Sciatic nerve (tissue), 2 donors: ENCODE results near the gene KCNA2. TPM values are rescaled to one million over a fixed set of nuclear protein-coding genes. Genes with fewer than 3 reads are reported as not detected.

Source experiments
- ATAC-seq: fragments of 200-7000 bp; cut with Tn5 transposase; one replicate; pipeline ENCODE4 v1.9.1; 2020; ENCODE audit warnings: mild to moderate bottlenecking, moderate library complexity
- DNase-seq: peaks from one replicate; pipeline ENCODE4 v3.0.0-alpha.2; 2020; ENCODE audit warnings: low spot score
- intact Hi-C: fragments of 100-400 bp; cut with DNase I; formaldehyde crosslinking; loops from one replicate; pipeline ENCODE4 v1.14.2; 2022
- total RNA-seq: library from RNA; stranded (reverse); fragmentation: NEBNext Ultra II Directional; extraction: Animal tissue kit (Norgen Biotek cat#: 25700); gene quantifications from one replicate; pipeline ENCODE4 v1.2.1, GENCODE V29; 2021
- donor health status: DM: no; HTN: no; CAD: no.
- donor health status: DM: no; HTN: no; CAD: no.

KCNA2 gene
- total RNA-seq, 1 donor from 2014 or later = 43.8 TPM

GRCh38 chr1:110607536-110608230 lies 1.5 kb upstream of the KCNA2 start:
- intact Hi-C loops = no loop called here
- DNase-seq (no peak), ATAC-seq (no peak)

- intact Hi-C loops = no loop called here
- no peak for DNase-seq
- ATAC-seq = peak; percentile 6
These were observed 738 bp upstream of the KCNA2 start for GRCh38 chr1:110606657-110607535.

GRCh38 chr1:110605446-110605845 lies 712 bp downstream of the KCNA2 start:
- intact Hi-C loops = no loop called here

GRCh38 chr1:110604586-110605148 lies 1.5 kb downstream of the KCNA2 start:
- no peak for DNase-seq
- intact Hi-C loops = no loop called here

More at GRCh38 chr1:110605446-110605845, 712 bp downstream of the KCNA2 start:
- no peak for DNase-seq
- no peak for ATAC-seq

GRCh38 chr1:110603058-110603457 lies 3.1 kb downstream of the KCNA2 start:
- intact Hi-C loops = no loop called here
- no peak for DNase-seq
- no peak for ATAC-seq

More at GRCh38 chr1:110604586-110605148, 1.5 kb downstream of the KCNA2 start:
- no peak for ATAC-seq

- DNase-seq (no peak), ATAC-seq (peak; percentile 76)
- intact Hi-C loops = no loop called here
These were observed 3.7 kb downstream of the KCNA2 start for GRCh38 chr1:110602466-110602865.

- ATAC-seq (no peak), DNase-seq (no peak)
- intact Hi-C loops = no loop called here
These were observed 4.8 kb downstream of the KCNA2 start for GRCh38 chr1:110601332-110601731.

DNA sequence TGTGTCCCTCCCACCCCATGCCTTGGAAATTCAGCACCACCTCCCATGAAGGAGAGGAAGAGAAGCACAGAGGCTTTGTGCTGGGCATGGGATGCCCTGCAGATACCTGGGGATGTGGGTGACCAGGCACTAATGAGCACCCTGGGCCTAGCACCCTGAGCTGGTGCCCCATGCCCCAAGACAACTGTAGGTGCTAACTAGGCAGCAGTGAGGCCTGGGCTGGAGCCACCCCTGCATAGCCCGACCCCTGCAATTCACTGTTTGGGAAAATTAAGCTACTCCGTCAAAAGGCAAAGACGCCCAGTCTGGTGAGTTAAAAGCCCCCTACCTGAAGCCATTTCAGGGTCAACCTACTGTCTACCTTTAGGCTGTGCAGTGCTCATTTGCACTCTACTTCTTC lies 5.4 kb downstream of the KCNA2 start:
- intact Hi-C loops = no loop called here
- ATAC-seq (no peak), DNase-seq (no peak)

DNA sequence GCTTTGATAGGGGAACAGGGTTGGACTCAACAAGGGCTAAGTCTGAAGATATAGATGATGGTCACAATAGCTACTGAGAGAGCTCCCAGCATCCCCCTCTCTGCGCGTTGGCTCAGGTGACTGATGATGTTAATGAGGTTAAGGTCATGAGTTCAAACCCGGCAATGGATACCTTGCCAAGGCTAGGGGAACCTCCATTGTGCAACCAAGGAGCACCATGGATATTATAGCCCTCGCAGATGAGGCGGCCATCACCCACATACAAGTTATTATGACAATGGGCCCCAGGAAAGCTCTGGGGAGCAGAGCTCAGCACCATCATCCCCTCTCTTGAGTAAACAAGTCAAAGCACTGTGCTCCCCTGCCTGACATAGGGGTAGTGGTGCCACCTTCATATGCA lies 8.2 kb downstream of the KCNA2 start:
- no peak for ATAC-seq
- no peak for DNase-seq
- intact Hi-C loops = no loop called here

- ATAC-seq = no peak
- DNase-seq = no peak
- intact Hi-C loops = no loop called here
These were observed 9.8 kb downstream of the KCNA2 start for GRCh38 chr1:110596312-110596711.

GRCh38 chr1:110595353-110595710 lies 10.8 kb downstream of the KCNA2 start:
- intact Hi-C loops = no loop called here
- no peak for ATAC-seq
- DNase-seq = no peak

- intact Hi-C loops = no loop called here
- DNase-seq (no peak), ATAC-seq (peak; percentile 89)
These were observed 11.5 kb downstream of the KCNA2 start for GRCh38 chr1:110594456-110595352.

GRCh38 chr1:110593902-110594301 lies 12.3 kb downstream of the KCNA2 start:
- intact Hi-C loops = no loop called here
- DNase-seq = no peak
- no peak for ATAC-seq

GRCh38 chr1:110591956-110592355 lies 14.2 kb downstream of the KCNA2 start:
- intact Hi-C loops = no loop called here
- no peak for DNase-seq
- no peak for ATAC-seq

DNA sequence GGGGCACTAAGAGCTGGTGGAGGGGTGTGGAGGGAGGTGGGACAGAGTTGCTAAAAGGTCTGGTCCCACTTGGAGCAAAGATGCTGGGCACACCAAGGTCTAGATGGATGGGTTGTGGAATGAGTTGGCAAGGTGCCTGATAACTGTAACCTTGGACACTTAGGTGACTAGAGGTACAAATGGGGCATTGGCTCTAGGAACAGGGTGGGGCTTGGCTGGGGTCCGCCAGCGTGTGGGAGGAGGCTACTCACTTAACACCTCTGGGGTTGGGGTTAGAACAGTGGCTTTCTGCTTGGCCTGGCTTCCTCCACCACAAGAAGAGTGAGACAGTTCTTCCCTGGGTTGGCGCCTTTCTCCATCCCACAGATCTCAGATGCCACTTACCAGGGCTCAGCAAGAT lies 17.2 kb downstream of the KCNA2 start:
- no peak for DNase-seq
- ATAC-seq = no peak
- intact Hi-C loops = no loop called here

- ATAC-seq (no peak), DNase-seq (no peak)
- intact Hi-C loops = no loop called here
These were observed 17.7 kb downstream of the KCNA2 start for GRCh38 chr1:110588486-110588885.

GRCh38 chr1:110587906-110588305 lies 18.3 kb downstream of the KCNA2 start:
- ATAC-seq = no peak
- DNase-seq = no peak
- intact Hi-C loops = no loop called here

- intact Hi-C loops = no loop called here
- DNase-seq (no peak), ATAC-seq (no peak)
These were observed 20.7 kb downstream of the KCNA2 start for GRCh38 chr1:110585481-110585880.

- intact Hi-C loops = no loop called here
- ATAC-seq = no peak
- no peak for DNase-seq
These were observed 22.1 kb downstream of the KCNA2 start for GRCh38 chr1:110584045-110584444.
